Measurements from ENCODE around the gene RLIM. TPM values are rescaled to one million over a fixed set of nuclear protein-coding genes. Genes with fewer than 3 reads are reported as not detected.
A peak's percentile ranks its signal among the peaks of the same experiment; 100 is the strongest.

The RLIM gene
- polyA plus RNA-seq, 3 donors, result 7.6 to 10.3 (median 8.4) TPM

DNA sequence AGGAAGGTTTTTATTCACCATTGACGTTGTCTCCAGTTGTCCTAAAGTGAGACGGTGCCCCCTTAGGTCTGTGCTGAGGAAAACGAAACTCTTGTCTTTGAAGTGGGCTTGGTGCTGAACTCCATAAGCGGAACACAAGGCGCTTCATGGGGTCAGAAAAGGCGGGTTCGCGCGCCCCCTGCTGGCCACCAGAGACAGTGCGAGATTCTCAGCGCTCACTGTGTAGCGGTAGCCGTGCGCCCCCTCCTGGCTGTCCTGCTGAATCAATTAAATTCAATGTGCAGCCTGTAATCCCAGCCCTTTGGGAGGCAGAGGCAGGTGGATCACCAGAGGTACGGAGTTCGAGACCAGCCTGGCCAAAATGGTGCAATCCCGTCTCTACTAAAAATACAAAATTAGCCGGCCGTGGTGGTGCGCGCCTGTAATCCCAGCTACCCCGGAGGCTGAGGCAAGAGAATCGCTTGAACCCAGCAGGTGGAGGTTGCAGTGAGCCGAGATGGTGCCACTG is 64.1 kb downstream of the RLIM start:
- peaks cover 0 to 9% (median 0%) of the 10 kb centered on the region in 7 donors for H3K9me3 Mint-ChIP-seq
- H3K36me3 Mint-ChIP-seq, result no peaks in the 10 kb centered on the region
- Histone ChIP-seq H2AFZ (ENCODE audit: insufficient read depth, low read depth, low read length, poor library complexity, severe bottlenecking) (peak overlapping the region; percentile 75), H3K9ac (ENCODE audit: insufficient read depth, low read length, poor library complexity, severe bottlenecking) (no peak overlapping the region), H3K36me3 (replicated peaks in 1 of 2; ENCODE audit: control insufficient read depth in 1 of 2, insufficient read depth in 2 of 2, low read length in 2 of 2) (no peaks in the 10 kb centered on the region), H3K4me1 (ENCODE audit: control insufficient read depth in 1 of 2, insufficient read depth in 2 of 2, low read length in 2 of 2) (peaks cover 0 to 7% of the 10 kb centered on the region in 2 donors), H3K27me3 (ENCODE audit: control insufficient read depth in 2 of 2, insufficient read depth in 2 of 2, low read length in 2 of 2) (no peaks in the 10 kb centered on the region), H3K27ac (ENCODE audit: low read depth in 1 of 2, low read length in 2 of 2) (no peak overlapping the region), H3K4me2 (replicated peaks; ENCODE audit: extremely low read depth, low read length, poor library complexity, severe bottlenecking) (peak overlapping the region; percentile 64), H3K9me3 (replicated peaks in 1 of 2; ENCODE audit: control insufficient read depth in 1 of 2, insufficient read depth in 1 of 2, low read length in 2 of 2) (no peaks in the 10 kb centered on the region), H3K79me2 (ENCODE audit: insufficient read depth, low read length) (no peaks in the 10 kb centered on the region), H3K4me3 (replicated peaks in 1 of 3; ENCODE audit: low read depth in 2 of 3, low read length in 3 of 3) (peak overlapping the region in 1 of 3 experiments; percentile 51), H4K20me1 (ENCODE audit: insufficient read depth, low read length) (no peaks in the 10 kb centered on the region)
- 1% methylated on average over 13 of the region's 24 CpGs for WGBS (ENCODE audit: insufficient coverage)
- peak; percentile 72 to 81 (median 80) for DNase-seq
- H3K4me1 Mint-ChIP-seq, result peaks cover 3% of the 10 kb centered on the region
- peak overlapping the region; percentile 69 to 85 for H3K4me3 Mint-ChIP-seq
- intact Hi-C loops (cut with micrococcal nuclease), result no loop called here
- peak overlapping the region in 2 of 7 donors; percentile 80 to 84 for H3K27ac Mint-ChIP-seq
- H3K27me3 Mint-ChIP-seq (ENCODE audit: low read depth in 3 of 3), result peaks cover 2 to 3% (median 3%) of the 10 kb centered on the region in 3 donors
- TF ChIP-seq, protein P1, sequence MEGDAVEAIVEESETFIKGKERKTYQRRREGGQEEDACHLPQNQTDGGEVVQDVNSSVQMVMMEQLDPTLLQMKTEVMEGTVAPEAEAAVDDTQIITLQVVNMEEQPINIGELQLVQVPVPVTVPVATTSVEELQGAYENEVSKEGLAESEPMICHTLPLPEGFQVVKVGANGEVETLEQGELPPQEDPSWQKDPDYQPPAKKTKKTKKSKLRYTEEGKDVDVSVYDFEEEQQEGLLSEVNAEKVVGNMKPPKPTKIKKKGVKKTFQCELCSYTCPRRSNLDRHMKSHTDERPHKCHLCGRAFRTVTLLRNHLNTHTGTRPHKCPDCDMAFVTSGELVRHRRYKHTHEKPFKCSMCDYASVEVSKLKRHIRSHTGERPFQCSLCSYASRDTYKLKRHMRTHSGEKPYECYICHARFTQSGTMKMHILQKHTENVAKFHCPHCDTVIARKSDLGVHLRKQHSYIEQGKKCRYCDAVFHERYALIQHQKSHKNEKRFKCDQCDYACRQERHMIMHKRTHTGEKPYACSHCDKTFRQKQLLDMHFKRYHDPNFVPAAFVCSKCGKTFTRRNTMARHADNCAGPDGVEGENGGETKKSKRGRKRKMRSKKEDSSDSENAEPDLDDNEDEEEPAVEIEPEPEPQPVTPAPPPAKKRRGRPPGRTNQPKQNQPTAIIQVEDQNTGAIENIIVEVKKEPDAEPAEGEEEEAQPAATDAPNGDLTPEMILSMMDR (IDR thresholded peaks at IDR 0.05), result peak; percentile 91

DNA sequence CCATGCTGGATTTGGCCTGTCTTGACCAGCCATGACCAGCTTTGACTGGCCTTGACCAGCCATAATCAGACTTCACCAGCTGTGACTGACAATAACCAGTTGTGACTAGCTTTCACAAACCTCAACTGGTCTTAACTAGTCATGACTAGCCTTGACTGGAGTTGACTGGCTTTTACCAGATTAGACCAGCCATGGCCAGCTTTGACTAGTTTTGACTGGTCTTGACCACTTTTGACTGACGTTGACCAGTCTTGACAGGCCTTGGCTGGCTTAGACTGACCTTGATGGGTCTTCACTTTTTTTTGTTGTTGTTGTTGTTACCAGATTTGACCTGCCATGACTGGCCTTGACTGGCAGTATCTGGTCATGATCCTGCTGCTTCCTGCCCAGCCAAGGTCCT is 67.4 kb downstream of the RLIM start:
- no peak overlapping the region for H3K4me2 ChIP-seq (replicated peaks; ENCODE audit: extremely low read depth, low read length, poor library complexity, severe bottlenecking)
- H3K4me1 ChIP-seq (ENCODE audit: control insufficient read depth in 1 of 2, insufficient read depth in 2 of 2, low read length in 2 of 2), result peaks cover 0 to 7% of the 10 kb centered on the region in 2 donors
- Mint-ChIP-seq H3K27ac (no peak overlapping the region), H3K27me3 (ENCODE audit: low read depth in 3 of 3) (peaks cover 2 to 3% (median 3%) of the 10 kb centered on the region in 3 donors), H3K4me3 (no peak overlapping the region), H3K36me3 (no peaks in the 10 kb centered on the region), H3K4me1 (peaks cover 3% of the 10 kb centered on the region), H3K9me3 (peaks cover 0 to 7% (median 0%) of the 10 kb centered on the region in 7 donors)
- no peaks in the 10 kb centered on the region for H4K20me1 ChIP-seq (ENCODE audit: insufficient read depth, low read length)
- H3K9me3 ChIP-seq (replicated peaks in 1 of 2; ENCODE audit: control insufficient read depth in 1 of 2, insufficient read depth in 1 of 2, low read length in 2 of 2), result no peaks in the 10 kb centered on the region
- H2AFZ ChIP-seq (ENCODE audit: insufficient read depth, low read depth, low read length, poor library complexity, severe bottlenecking), result no peak overlapping the region
- H3K27ac ChIP-seq (ENCODE audit: low read depth in 1 of 2, low read length in 2 of 2), result no peak overlapping the region
- no peaks in the 10 kb centered on the region for H3K79me2 ChIP-seq (ENCODE audit: insufficient read depth, low read length)
- no peak for DNase-seq
- 100% methylated on average over 1 of the region's 1 CpG for WGBS (ENCODE audit: insufficient coverage)
- no peak overlapping the region for H3K9ac ChIP-seq (ENCODE audit: insufficient read depth, low read length, poor library complexity, severe bottlenecking)
- intact Hi-C loops (cut with micrococcal nuclease), result loop anchor here in 1 of 2 donors (10.0 kb wide), 1 partner anchor 312 kb away; no protein-coding TSS in a partner anchor
- no peaks in the 10 kb centered on the region for H3K36me3 ChIP-seq (replicated peaks in 1 of 2; ENCODE audit: control insufficient read depth in 1 of 2, insufficient read depth in 2 of 2, low read length in 2 of 2)
- TF ChIP-seq, protein P1 (IDR thresholded peaks at IDR 0.05), result no peak
- H3K4me3 ChIP-seq (replicated peaks in 1 of 3; ENCODE audit: low read depth in 2 of 3, low read length in 3 of 3), result no peak overlapping the region
- H3K27me3 ChIP-seq (ENCODE audit: control insufficient read depth in 2 of 2, insufficient read depth in 2 of 2, low read length in 2 of 2), result no peaks in the 10 kb centered on the region

All from CD14-positive monocyte (primary cell).